Stimulated activated CD4-positive, alpha-beta T cell treated with anti-CD3 and anti-CD28 coated beads, Interleukin-15, amount 100 ng/mL, for 24 hours (primary cell): ENCODE measurements around the gene GDPD4.

ENCODE experiments used
- DNase-seq: peaks from one replicate; pipeline ENCODE4 v3.0.0-alpha.2; 2020

Gene GDPD4

GRCh38 chr11:77188633-77189491 is 112.6 kb downstream of the GDPD4 start:
- DNase-seq, result no peak

- DNase-seq, result peak; percentile 84
Observed at GRCh38 chr11:77187776-77188632, 113.5 kb downstream of the GDPD4 start.

- no peak for DNase-seq
Observed at GRCh38 chr11:77187111-77187750, 114.3 kb downstream of the GDPD4 start.

GRCh38 chr11:77186302-77186701 is 115.2 kb downstream of the GDPD4 start:
- no peak for DNase-seq

- DNase-seq, result no peak
Observed at GRCh38 chr11:77184136-77184860, 117.2 kb downstream of the GDPD4 start.

GRCh38 chr11:77183431-77183984 is 118.0 kb downstream of the GDPD4 start:
- no peak for DNase-seq

- DNase-seq, result no peak
Observed at GRCh38 chr11:77182542-77183430, 118.7 kb downstream of the GDPD4 start.

GRCh38 chr11:77181799-77182541 is 119.5 kb downstream of the GDPD4 start:
- DNase-seq, result no peak

- DNase-seq, result no peak
Observed at GRCh38 chr11:77181226-77181625, 120.3 kb downstream of the GDPD4 start.

GRCh38 chr11:77180346-77180745 is 121.1 kb downstream of the GDPD4 start:
- DNase-seq, result no peak

- DNase-seq, result no peak
Observed at GRCh38 chr11:77179681-77180080, 121.8 kb downstream of the GDPD4 start.

- no peak for DNase-seq
Observed at GRCh38 chr11:77179048-77179447, 122.4 kb downstream of the GDPD4 start.

- no peak for DNase-seq
Observed at GRCh38 chr11:77178150-77178549, 123.3 kb downstream of the GDPD4 start.

GRCh38 chr11:77176996-77177395 is 124.5 kb downstream of the GDPD4 start:
- no peak for DNase-seq

- DNase-seq, result no peak
Observed at GRCh38 chr11:77175869-77176539, 125.5 kb downstream of the GDPD4 start.

GRCh38 chr11:77175021-77175842 is 126.3 kb downstream of the GDPD4 start:
- DNase-seq, result no peak

GRCh38 chr11:77174559-77174958 is 126.9 kb downstream of the GDPD4 start:
- no peak for DNase-seq

- DNase-seq, result no peak
Observed at GRCh38 chr11:77173494-77173893, 128.0 kb downstream of the GDPD4 start.

- no peak for DNase-seq
Observed at GRCh38 chr11:77172666-77172982, 128.9 kb downstream of the GDPD4 start.
